Activated CD4-positive, alpha-beta T cell treated with anti-CD3 and anti-CD28 coated beads, Interleukin-2, amount 50 U/mL, for 24 hours (primary cell): ENCODE results near the gene TBC1D9.
"Not testable (repeated sequence)": the region's sequence is repeated elsewhere in the genome, so short reads cannot be mapped to it uniquely, and the experiment has no call there.

Experiments used
- DNase-seq, 2 donors: peaks; one replicate each; pipeline ENCODE4 v3.0.0-alpha.2; 2020; ENCODE audit warnings: low read depth in 1 of 2, low spot score in 1 of 2

Gene TBC1D9

GRCh38 chr4:140756319-140757231 lies at the start of gene TBC1D9:
TBC1D9 (minus strand) TSS chr4:140756385; CDS start chr4:140756045, 340 bp downstream.
- no peak for DNase-seq

GRCh38 chr4:140805293-140805692 lies 49.1 kb upstream of the TBC1D9 start:
- DNase-seq, result no peak

- DNase-seq, result no peak
These were observed 46.4 kb upstream of the TBC1D9 start for GRCh38 chr4:140802591-140802990.

GRCh38 chr4:140800666-140801065 lies 44.5 kb upstream of the TBC1D9 start:
- no peak for DNase-seq

GRCh38 chr4:140799686-140800225 lies 43.6 kb upstream of the TBC1D9 start:
- no peak for DNase-seq

GRCh38 chr4:140793291-140793690 lies 37.1 kb upstream of the TBC1D9 start:
- DNase-seq, result no peak

GRCh38 chr4:140790765-140791164 lies 34.6 kb upstream of the TBC1D9 start:
- DNase-seq, result no peak

GRCh38 chr4:140790171-140790570 lies 34.0 kb upstream of the TBC1D9 start:
- DNase-seq, result no peak

- DNase-seq, result no peak
These were observed 33.6 kb upstream of the TBC1D9 start for GRCh38 chr4:140789759-140790158.

- not testable (repeated sequence) for DNase-seq
These were observed 26.6 kb upstream of the TBC1D9 start for GRCh38 chr4:140782787-140783186.

GRCh38 chr4:140781596-140781995 lies 25.4 kb upstream of the TBC1D9 start:
- no peak for DNase-seq

GRCh38 chr4:140777894-140778293 lies 21.7 kb upstream of the TBC1D9 start:
- no peak for DNase-seq

GRCh38 chr4:140777386-140777785 lies 21.2 kb upstream of the TBC1D9 start:
- no peak for DNase-seq

- DNase-seq, result no peak
These were observed 20.4 kb upstream of the TBC1D9 start for GRCh38 chr4:140776556-140776955.

GRCh38 chr4:140774956-140775355 lies 18.8 kb upstream of the TBC1D9 start:
- no peak for DNase-seq

- DNase-seq, result no peak
These were observed 18.3 kb upstream of the TBC1D9 start for GRCh38 chr4:140774510-140774909.

- no peak for DNase-seq
These were observed 13.0 kb upstream of the TBC1D9 start for GRCh38 chr4:140769209-140769608.

- no peak for DNase-seq
These were observed 8.7 kb upstream of the TBC1D9 start for GRCh38 chr4:140764785-140765392.

GRCh38 chr4:140762202-140762601 lies 6.0 kb upstream of the TBC1D9 start:
- no peak for DNase-seq

- DNase-seq, result no peak
These were observed 1.0 kb upstream of the TBC1D9 start for GRCh38 chr4:140757232-140757630.

- no peak for DNase-seq
These were observed 339 bp downstream of the TBC1D9 start for GRCh38 chr4:140755774-140756318.
